Measurements from ENCODE around the gene ARMC6.

ARMC6 gene

DNA sequence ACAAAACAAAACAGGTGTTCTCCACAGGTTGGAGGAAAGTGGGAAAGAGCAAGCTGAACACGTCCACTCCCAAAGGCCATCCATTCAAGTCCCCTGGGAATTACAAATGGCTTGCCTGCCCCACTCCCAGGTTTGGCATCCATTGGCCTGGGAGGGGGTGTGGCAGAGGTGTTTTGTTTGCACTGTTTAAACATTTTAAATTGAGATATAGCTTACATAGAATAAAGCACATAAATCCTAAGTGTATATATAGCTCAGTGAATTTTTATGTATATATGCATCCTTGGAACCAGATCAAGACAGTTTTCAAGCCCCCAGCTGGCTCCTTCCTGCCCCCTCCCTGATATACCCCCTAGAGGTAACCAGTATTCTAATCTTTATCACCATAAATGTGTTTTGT lies 43.1 kb downstream of the ARMC6 start:
- H3K27ac ChIP-seq (ENCODE audit: low read depth, low read length): no peak overlapping the region
- no peak overlapping the region for H3K4me3 ChIP-seq (ENCODE audit: insufficient read depth, low read length, poor library complexity, severe bottlenecking)
- no peak overlapping the region for H3K4me2 ChIP-seq (ENCODE audit: low read depth, low read length, poor library complexity, severe bottlenecking)
- no peak overlapping the region for H2AFZ ChIP-seq (ENCODE audit: low read depth, low read length, severe bottlenecking)
- no peaks in the 10 kb centered on the region for H3K9me2 ChIP-seq (replicated peaks; ENCODE audit: insufficient read depth, low read length)
- TF ChIP-seq EZH2phosphoT487 (conservative IDR thresholded peaks at IDR 0.05; ENCODE audit: low read length): no peak
- TF ChIP-seq, protein P1, sequence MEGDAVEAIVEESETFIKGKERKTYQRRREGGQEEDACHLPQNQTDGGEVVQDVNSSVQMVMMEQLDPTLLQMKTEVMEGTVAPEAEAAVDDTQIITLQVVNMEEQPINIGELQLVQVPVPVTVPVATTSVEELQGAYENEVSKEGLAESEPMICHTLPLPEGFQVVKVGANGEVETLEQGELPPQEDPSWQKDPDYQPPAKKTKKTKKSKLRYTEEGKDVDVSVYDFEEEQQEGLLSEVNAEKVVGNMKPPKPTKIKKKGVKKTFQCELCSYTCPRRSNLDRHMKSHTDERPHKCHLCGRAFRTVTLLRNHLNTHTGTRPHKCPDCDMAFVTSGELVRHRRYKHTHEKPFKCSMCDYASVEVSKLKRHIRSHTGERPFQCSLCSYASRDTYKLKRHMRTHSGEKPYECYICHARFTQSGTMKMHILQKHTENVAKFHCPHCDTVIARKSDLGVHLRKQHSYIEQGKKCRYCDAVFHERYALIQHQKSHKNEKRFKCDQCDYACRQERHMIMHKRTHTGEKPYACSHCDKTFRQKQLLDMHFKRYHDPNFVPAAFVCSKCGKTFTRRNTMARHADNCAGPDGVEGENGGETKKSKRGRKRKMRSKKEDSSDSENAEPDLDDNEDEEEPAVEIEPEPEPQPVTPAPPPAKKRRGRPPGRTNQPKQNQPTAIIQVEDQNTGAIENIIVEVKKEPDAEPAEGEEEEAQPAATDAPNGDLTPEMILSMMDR (IDR thresholded peaks at IDR 0.05; ENCODE audit: insufficient read depth, low read length, poor library complexity, severe bottlenecking): no peak
- H3K36me3 ChIP-seq (ENCODE audit: low read length): no peaks in the 10 kb centered on the region
- H3K79me2 ChIP-seq (ENCODE audit: insufficient read depth, low read length): 0 out of 2 replicates have a peak, but pooled peaks cover 3% of the 10 kb centered on the region
- H3K27me3 ChIP-seq (ENCODE audit: low read length): no peaks in the 10 kb centered on the region
- no peaks in the 10 kb centered on the region for H4K20me1 ChIP-seq (ENCODE audit: low read depth, low read length)
- H3F3A ChIP-seq (ENCODE audit: insufficient read depth): no peaks in the 10 kb centered on the region
- H3K9me3 ChIP-seq (ENCODE audit: insufficient read depth, low read length): no peaks in the 10 kb centered on the region
- no peak overlapping the region for H3K9ac ChIP-seq (ENCODE audit: low read length)

- H3K27ac ChIP-seq (ENCODE audit: low read depth, low read length): no peak overlapping the region
- no peaks in the 10 kb centered on the region for H3K36me3 ChIP-seq (ENCODE audit: low read length)
- no peaks in the 10 kb centered on the region for H3K9me3 ChIP-seq (ENCODE audit: insufficient read depth, low read length)
- no peak overlapping the region for H3K4me2 ChIP-seq (ENCODE audit: low read depth, low read length, poor library complexity, severe bottlenecking)
- no peak overlapping the region for H2AFZ ChIP-seq (ENCODE audit: low read depth, low read length, severe bottlenecking)
- 0 out of 2 replicates have a peak, but pooled peaks cover 3% of the 10 kb centered on the region for H3K79me2 ChIP-seq (ENCODE audit: insufficient read depth, low read length)
- H3K4me3 ChIP-seq (ENCODE audit: insufficient read depth, low read length, poor library complexity, severe bottlenecking): no peak overlapping the region
- no peaks in the 10 kb centered on the region for H4K20me1 ChIP-seq (ENCODE audit: low read depth, low read length)
- no peaks in the 10 kb centered on the region for H3K9me2 ChIP-seq (replicated peaks; ENCODE audit: insufficient read depth, low read length)
- H3K27me3 ChIP-seq (ENCODE audit: low read length): no peaks in the 10 kb centered on the region
- no peak for TF ChIP-seq EZH2phosphoT487 (conservative IDR thresholded peaks at IDR 0.05; ENCODE audit: low read length)
- TF ChIP-seq, protein P1 (IDR thresholded peaks at IDR 0.05; ENCODE audit: insufficient read depth, low read length, poor library complexity, severe bottlenecking): no peak
- H3K9ac ChIP-seq (ENCODE audit: low read length): no peak overlapping the region
- no peaks in the 10 kb centered on the region for H3F3A ChIP-seq (ENCODE audit: insufficient read depth)
Measured at GRCh38 chr19:19077103-19077502, 43.7 kb downstream of the ARMC6 start.

DNA sequence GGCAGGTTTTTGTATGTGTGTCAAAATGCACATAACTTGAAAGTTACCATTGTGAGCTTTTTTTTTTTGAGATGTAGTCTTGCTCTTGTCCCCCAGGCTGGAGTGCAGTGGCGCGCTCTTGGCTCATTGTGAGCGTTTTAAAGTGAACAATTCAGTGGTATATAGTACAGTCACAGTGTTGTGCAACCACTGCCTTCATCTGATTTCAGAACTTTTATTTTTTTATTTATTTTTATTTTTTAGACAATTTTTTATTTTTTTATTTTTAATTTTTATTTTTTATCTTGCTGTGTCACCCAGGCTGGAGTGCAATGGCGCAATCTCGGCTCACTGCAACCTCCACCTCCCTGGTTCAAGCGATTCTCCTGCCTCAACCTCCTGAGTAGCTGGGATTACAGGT lies 45.4 kb downstream of the ARMC6 start:
- Histone ChIP-seq H3K79me2 (ENCODE audit: insufficient read depth, low read length) (0 out of 2 replicates have a peak, but pooled peaks cover 3% of the 10 kb centered on the region), H3K27ac (ENCODE audit: low read depth, low read length) (no peak overlapping the region), H3K9me2 (replicated peaks; ENCODE audit: insufficient read depth, low read length) (no peaks in the 10 kb centered on the region), H3K36me3 (ENCODE audit: low read length) (no peaks in the 10 kb centered on the region), H3F3A (ENCODE audit: insufficient read depth) (no peaks in the 10 kb centered on the region), H3K27me3 (ENCODE audit: low read length) (no peaks in the 10 kb centered on the region), H3K4me3 (ENCODE audit: insufficient read depth, low read length, poor library complexity, severe bottlenecking) (no peak overlapping the region), H3K9me3 (ENCODE audit: insufficient read depth, low read length) (no peaks in the 10 kb centered on the region), H3K9ac (ENCODE audit: low read length) (no peak overlapping the region), H2AFZ (ENCODE audit: low read depth, low read length, severe bottlenecking) (no peak overlapping the region), H3K4me2 (ENCODE audit: low read depth, low read length, poor library complexity, severe bottlenecking) (no peak overlapping the region), H4K20me1 (ENCODE audit: low read depth, low read length) (no peaks in the 10 kb centered on the region)
- no peak for TF ChIP-seq EZH2phosphoT487 (conservative IDR thresholded peaks at IDR 0.05; ENCODE audit: low read length)
- TF ChIP-seq, protein P1 (IDR thresholded peaks at IDR 0.05; ENCODE audit: insufficient read depth, low read length, poor library complexity, severe bottlenecking): no peak

Data from SU-DHL-6 (cell line).